DND-41 (cell line): ENCODE data around the gene RNF213.

Experiments used
- CTCF ChIP-seq: IDR thresholded peaks from 2 replicates; pipeline ENCODE4 v1.5.1; 2012; ENCODE audit warnings: borderline replicate concordance, low read length, moderate library complexity, mild to moderate bottlenecking; ENCODE audit not compliant: poor library complexity, severe bottlenecking; ENCODE audit errors: extremely low read depth
- EZH2 ChIP-seq: IDR thresholded peaks from 3 replicates; pipeline ENCODE4 v1.6.1; 2012; ENCODE audit warnings: borderline replicate concordance, low read depth, mild to moderate bottlenecking, moderate library complexity, low read length, inconsistent platforms; ENCODE audit not compliant: severe bottlenecking

GRCh38 chr17:80319999-80320344 is 59.3 kb downstream of the RNF213 start:
- TF ChIP-seq CTCF, result no peak
- no peak for TF ChIP-seq EZH2
